Activated naive CD8-positive, alpha-beta T cell treated with anti-CD3 and anti-CD28 coated beads for 36 hours (primary cell): ENCODE results near the gene TNP1. TPM values are rescaled to one million over a fixed set of nuclear protein-coding genes. Genes with fewer than 3 reads are reported as not detected.

Experiments used
- DNase-seq: peaks from one replicate; pipeline ENCODE4 v3.0.0; 2021
- H3K27ac Mint-ChIP-seq: one replicate; pipeline ENCODE4 v1.8.0; 2022; ENCODE audit warnings: mild to moderate bottlenecking, moderate library complexity, mixed read lengths
- H3K27me3 Mint-ChIP-seq: one replicate; pipeline ENCODE4 v1.8.0; 2022; ENCODE audit warnings: mild to moderate bottlenecking, mixed read lengths
- H3K36me3 Mint-ChIP-seq: one replicate; pipeline ENCODE4 v1.8.0; 2021; ENCODE audit warnings: mild to moderate bottlenecking, mixed read lengths
- H3K4me1 Mint-ChIP-seq: one replicate; pipeline ENCODE4 v1.8.0; 2021; ENCODE audit warnings: mixed read lengths
- H3K4me3 Mint-ChIP-seq: one replicate; pipeline ENCODE4 v1.8.0; 2022; ENCODE audit warnings: mild to moderate bottlenecking, moderate library complexity, mixed read lengths
- H3K9me3 Mint-ChIP-seq: one replicate; pipeline ENCODE4 v1.8.0; 2022; ENCODE audit warnings: mixed read lengths
- total RNA-seq, 2 experiments: library from RNA; stranded (reverse); gene quantifications; one replicate each; pipeline ENCODE4 v1.2.3, GENCODE V29; 2021

Gene TNP1
- total RNA-seq, 2 experiments from 2014 or later: not detected

GRCh38 chr2:216863946-216864345, 4.1 kb upstream of the TNP1 start:
- peaks cover 13% of the 10 kb centered on the region for H3K4me1 Mint-ChIP-seq
- H3K27me3 Mint-ChIP-seq: no peaks in the 10 kb centered on the region
- no peak overlapping the region for H3K27ac Mint-ChIP-seq
- no peaks in the 10 kb centered on the region for H3K36me3 Mint-ChIP-seq
- DNase-seq: no peak
- no peak overlapping the region for H3K4me3 Mint-ChIP-seq
- no peaks in the 10 kb centered on the region for H3K9me3 Mint-ChIP-seq

GRCh38 chr2:216862628-216863398, 2.9 kb upstream of the TNP1 start:
- Mint-ChIP-seq H3K36me3 (no peaks in the 10 kb centered on the region), H3K9me3 (no peaks in the 10 kb centered on the region), H3K4me1 (peaks cover 23% of the 10 kb centered on the region), H3K27me3 (no peaks in the 10 kb centered on the region), H3K4me3 (no peak overlapping the region), H3K27ac (no peak overlapping the region)
- DNase-seq: no peak

DNA sequence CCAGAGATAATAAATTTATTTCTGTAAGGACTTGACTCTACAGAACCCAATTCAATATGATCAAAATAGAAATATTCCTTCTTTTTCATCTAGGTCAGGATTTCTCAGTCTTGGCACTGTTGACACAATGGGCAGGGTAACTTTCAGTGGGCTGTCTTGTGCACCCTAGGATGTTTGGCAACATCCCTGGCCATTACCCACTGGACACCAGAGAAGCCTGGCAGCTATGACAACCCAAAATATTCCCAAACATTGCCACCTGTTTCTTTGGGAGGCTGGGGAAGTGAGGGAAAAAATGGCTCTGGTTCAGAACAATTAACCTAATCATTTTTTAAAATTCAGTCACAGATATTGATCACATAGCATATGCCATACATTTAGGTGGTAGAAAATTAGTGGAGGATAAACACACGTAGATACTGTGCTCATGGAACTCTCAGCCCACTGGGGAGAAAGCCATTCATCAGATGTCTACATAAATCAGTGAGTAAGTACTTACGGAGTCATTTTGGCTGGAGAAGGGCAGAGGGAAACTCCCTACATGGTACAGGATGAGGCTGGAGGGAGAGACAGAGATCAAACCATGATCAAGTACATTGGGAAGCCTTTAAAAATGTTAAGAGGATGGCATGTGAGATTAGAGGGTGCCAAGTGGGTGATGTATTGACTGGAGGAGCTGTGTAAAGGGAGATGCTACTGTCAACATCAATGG, 718 bp upstream of the TNP1 start:
- no peak overlapping the region for H3K27ac Mint-ChIP-seq

DNA sequence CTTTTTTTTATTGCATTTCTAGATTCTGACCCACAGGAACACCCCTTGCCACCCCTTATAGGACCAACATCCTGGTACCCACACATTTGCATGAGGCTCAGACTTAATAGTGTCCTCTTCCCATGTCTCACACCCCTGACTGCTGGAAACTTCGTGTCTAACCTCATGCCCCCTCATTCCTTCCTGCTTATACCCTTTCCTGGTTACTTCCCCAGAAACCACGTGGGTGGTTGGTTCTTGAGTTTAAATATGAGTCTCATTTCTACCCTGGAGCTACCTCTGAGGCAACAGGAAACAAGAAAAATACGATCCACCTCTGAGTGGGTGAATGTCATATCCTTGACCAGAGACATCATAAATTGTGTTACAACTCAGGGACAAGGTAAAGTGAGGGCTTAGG, 1.6 kb downstream of the TNP1 start:
- H3K4me1 Mint-ChIP-seq: peaks cover 21% of the 10 kb centered on the region
- H3K9me3 Mint-ChIP-seq: no peaks in the 10 kb centered on the region
- no peak overlapping the region for H3K4me3 Mint-ChIP-seq
- DNase-seq: peak; percentile 32
- no peaks in the 10 kb centered on the region for H3K36me3 Mint-ChIP-seq
- H3K27me3 Mint-ChIP-seq: no peaks in the 10 kb centered on the region
- peak overlapping the region; percentile 71 for H3K27ac Mint-ChIP-seq

More for the DNA sequence above, 718 bp upstream of the TNP1 start:
- no peak for DNase-seq
- Mint-ChIP-seq H3K36me3 (no peaks in the 10 kb centered on the region), H3K4me3 (no peak overlapping the region), H3K27me3 (no peaks in the 10 kb centered on the region), H3K9me3 (no peaks in the 10 kb centered on the region), H3K4me1 (peaks cover 21% of the 10 kb centered on the region)

GRCh38 chr2:216857131-216857550, 2.7 kb downstream of the TNP1 start:
- no peaks in the 10 kb centered on the region for H3K9me3 Mint-ChIP-seq
- no peaks in the 10 kb centered on the region for H3K27me3 Mint-ChIP-seq
- DNase-seq: peak; percentile 18
- H3K27ac Mint-ChIP-seq: peak overlapping the region; percentile 22
- peaks cover 20% of the 10 kb centered on the region for H3K4me1 Mint-ChIP-seq
- H3K36me3 Mint-ChIP-seq: no peaks in the 10 kb centered on the region
- H3K4me3 Mint-ChIP-seq: no peak overlapping the region

DNA sequence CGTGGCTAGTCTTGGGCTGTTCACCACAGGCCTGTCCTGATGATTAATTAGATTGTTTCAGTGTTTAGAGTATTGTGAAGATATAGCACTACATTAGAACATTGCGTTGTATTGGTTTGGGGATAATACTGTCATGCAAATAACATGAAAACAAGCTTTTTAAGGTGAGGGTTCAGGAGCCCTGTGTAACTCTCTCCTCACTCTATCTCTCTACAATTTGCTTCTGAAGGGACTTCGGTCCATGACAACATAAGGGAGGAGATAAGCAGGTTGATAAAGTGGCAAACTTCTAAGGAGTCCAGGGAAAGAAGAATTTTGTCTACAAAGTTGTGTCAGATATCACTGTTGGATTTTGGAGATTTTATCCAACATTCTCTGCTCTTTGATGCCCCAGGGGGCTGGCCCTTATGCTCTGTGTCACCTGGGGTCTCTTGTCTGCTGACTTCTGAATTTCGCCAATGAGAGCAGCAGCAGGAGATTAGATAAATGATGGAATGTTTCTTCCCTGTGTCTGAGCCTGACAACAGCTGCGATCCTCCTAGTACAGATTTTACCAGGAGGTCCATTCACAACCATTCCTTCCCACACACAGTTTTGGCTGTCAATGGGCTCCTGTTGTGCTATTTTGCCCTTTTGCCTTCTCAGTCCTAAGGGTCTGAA, 3.3 kb downstream of the TNP1 start:
- no peaks in the 10 kb centered on the region for H3K36me3 Mint-ChIP-seq
- no peaks in the 10 kb centered on the region for H3K9me3 Mint-ChIP-seq
- no peak for DNase-seq
- H3K4me1 Mint-ChIP-seq: peaks cover 20% of the 10 kb centered on the region
- no peaks in the 10 kb centered on the region for H3K27me3 Mint-ChIP-seq
- H3K27ac Mint-ChIP-seq: no peak overlapping the region
- no peak overlapping the region for H3K4me3 Mint-ChIP-seq

DNA sequence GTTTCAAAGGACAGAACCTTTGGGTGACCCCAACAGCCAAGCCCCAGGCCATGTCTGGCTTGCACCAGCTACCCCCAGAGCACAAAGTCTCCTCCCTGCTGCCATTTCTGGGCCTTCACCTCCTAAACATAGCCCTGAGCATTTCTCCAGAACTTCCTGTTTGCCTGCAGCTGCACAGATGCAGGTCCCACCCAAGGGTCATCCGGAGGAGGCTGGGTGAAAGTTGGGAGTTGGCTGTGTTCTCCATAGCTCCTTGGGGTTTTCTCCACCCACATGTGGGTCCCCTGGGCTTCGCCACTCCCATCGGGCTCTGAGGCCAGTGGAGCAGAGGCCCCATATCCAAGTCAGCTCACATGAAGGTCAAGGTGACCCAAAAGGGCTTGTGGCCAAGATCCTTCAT, 4.3 kb downstream of the TNP1 start:
- H3K4me1 Mint-ChIP-seq: peaks cover 23% of the 10 kb centered on the region
- H3K36me3 Mint-ChIP-seq: no peaks in the 10 kb centered on the region
- no peak overlapping the region for H3K27ac Mint-ChIP-seq
- DNase-seq: no peak
- no peak overlapping the region for H3K4me3 Mint-ChIP-seq
- H3K9me3 Mint-ChIP-seq: no peaks in the 10 kb centered on the region
- no peaks in the 10 kb centered on the region for H3K27me3 Mint-ChIP-seq

DNA sequence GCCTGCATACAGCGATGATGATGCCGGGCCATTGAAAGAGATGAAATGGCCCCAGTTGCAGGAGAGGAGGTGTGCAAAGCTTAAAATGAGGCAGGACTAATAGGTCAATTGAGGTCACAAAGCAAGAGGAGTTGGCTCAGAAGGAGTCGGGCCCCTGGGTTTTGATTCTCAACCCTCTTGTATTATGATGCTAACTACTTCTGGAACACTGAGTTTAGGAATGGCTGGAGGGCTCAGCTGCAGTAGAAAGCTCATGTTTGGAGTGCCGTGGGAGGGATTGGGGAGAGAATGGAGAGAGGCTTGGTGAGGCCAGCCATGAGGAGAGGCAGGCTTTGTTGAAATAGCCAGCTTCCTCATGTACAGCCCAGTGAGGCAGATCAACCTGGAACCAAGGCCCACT, 4.8 kb downstream of the TNP1 start:
- no peak for DNase-seq
- H3K9me3 Mint-ChIP-seq: no peaks in the 10 kb centered on the region
- peaks cover 25% of the 10 kb centered on the region for H3K4me1 Mint-ChIP-seq
- H3K4me3 Mint-ChIP-seq: no peak overlapping the region
- no peaks in the 10 kb centered on the region for H3K36me3 Mint-ChIP-seq
- H3K27me3 Mint-ChIP-seq: no peaks in the 10 kb centered on the region
- H3K27ac Mint-ChIP-seq: no peak overlapping the region

DNA sequence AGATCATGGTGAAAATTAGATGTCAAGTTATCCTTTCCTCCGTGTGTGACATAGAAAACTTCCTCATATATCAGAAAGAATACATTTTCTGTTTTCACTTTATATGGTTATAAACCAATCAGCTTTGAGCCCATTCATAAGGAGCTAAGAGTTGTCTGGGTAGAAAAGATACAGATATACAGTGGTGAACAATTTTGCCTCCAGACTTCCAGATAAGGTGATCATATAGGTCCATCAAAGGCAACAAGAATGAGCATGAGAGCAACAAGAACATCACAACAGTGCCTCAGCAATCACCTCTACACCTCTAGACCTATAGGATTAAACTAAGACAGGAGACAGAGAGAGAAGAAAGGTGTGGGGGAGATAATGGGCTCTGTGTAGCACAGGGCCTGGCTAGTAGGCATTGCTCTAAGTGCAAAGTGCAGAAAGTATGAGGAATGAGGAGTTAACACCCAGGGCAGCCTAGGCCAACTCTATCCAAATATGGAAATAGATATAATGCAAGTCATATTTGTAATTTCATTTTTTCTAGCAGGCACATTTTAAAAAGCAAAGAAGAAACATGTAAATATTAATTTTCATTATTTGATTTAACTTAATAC, 8.3 kb downstream of the TNP1 start:
- Mint-ChIP-seq H3K4me1 (peaks cover 8% of the 10 kb centered on the region), H3K36me3 (no peaks in the 10 kb centered on the region), H3K4me3 (no peak overlapping the region), H3K27ac (no peak overlapping the region), H3K27me3 (no peaks in the 10 kb centered on the region), H3K9me3 (no peaks in the 10 kb centered on the region)
- no peak for DNase-seq

DNA sequence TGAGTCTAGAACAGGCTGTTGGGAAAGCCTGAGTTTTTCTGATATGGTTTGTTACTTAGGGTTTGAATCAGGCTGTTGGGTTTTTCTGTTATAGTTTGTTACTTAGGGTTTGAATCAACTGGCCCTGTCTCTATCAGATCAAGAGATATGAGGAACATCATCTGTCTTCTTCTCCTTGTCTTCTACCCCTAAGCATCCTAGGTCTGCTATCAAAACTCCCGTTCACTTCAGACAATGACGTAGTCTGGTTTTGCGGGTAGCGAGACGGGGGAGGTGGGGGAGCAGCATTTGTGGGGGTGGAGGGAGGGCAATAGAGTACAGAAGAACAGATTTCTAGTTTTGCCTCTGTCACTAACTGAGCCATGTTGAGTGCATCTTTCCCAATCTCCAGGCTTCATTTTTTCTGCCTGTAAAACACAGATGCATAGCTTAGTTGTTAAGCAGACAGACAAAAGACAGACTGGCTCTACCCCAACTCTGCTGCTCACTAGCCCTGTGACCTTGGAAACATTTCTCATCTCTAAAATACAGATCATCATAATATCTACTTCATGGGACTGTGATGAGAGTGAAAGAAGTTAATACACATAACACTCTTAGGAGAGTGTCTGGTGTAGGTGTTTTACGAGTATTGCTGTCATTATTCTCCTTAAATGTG, 9.1 kb downstream of the TNP1 start:
- H3K27ac Mint-ChIP-seq: peak overlapping the region; percentile 36
- no peaks in the 10 kb centered on the region for H3K36me3 Mint-ChIP-seq
- no peaks in the 10 kb centered on the region for H3K9me3 Mint-ChIP-seq

GRCh38 chr2:216849987-216850386, 9.9 kb downstream of the TNP1 start:
- peaks cover 8% of the 10 kb centered on the region for H3K4me1 Mint-ChIP-seq
- no peaks in the 10 kb centered on the region for H3K27me3 Mint-ChIP-seq
- H3K4me3 Mint-ChIP-seq: no peak overlapping the region
- H3K9me3 Mint-ChIP-seq: no peaks in the 10 kb centered on the region
- DNase-seq: peak; percentile 33
- no peaks in the 10 kb centered on the region for H3K36me3 Mint-ChIP-seq
- H3K27ac Mint-ChIP-seq: peak overlapping the region; percentile 36

More for the DNA sequence above, 9.1 kb downstream of the TNP1 start:
- H3K4me3 Mint-ChIP-seq: no peak overlapping the region
- no peak for DNase-seq
- H3K4me1 Mint-ChIP-seq: peaks cover 8% of the 10 kb centered on the region
- H3K27me3 Mint-ChIP-seq: no peaks in the 10 kb centered on the region

DNA sequence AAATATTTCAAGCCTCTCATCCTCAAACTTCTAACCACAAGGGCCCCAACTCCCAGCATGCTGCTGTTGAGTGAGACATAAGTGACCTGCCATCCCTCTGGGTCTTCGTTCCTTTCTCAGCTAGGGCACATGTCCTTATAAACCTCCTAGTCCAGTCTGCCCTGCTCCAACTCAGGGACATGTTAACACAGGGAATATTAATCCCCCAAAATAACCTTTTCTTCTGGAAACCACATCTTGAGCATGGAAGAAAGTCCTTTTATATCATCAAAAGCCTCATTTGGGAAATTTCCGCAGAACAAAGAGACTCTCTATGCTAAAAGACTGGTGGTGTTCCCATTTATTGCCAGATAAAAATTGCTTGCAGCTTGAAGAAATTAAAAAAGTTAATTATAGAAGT, 14.4 kb downstream of the TNP1 start:
- H3K9me3 Mint-ChIP-seq: no peaks in the 10 kb centered on the region
- no peaks in the 10 kb centered on the region for H3K36me3 Mint-ChIP-seq
- peaks cover 1% of the 10 kb centered on the region for H3K27me3 Mint-ChIP-seq
- no peak overlapping the region for H3K4me3 Mint-ChIP-seq
- H3K27ac Mint-ChIP-seq: no peak overlapping the region
- DNase-seq: no peak
- peaks cover 5% of the 10 kb centered on the region for H3K4me1 Mint-ChIP-seq

DNA sequence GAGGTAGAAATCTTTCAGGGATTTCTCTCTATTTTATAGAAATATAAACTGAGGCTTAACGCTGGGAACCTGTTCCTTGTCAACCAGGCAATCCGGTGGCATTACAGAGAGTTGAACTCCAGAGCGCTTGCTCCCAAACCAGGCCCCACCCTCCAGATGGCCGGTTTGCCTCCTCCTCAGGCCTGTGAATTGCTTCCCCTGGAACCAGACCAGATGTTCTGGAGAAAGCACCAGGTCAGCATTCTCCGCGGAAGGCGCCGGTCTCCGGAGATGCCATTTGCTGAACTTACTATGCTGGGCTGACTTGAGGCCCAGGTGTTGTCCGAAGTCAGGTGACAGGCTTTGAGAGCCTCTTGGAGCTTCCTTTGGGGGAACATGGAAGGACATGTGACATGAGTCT, 17.2 kb downstream of the TNP1 start:
- Mint-ChIP-seq H3K4me1 (no peaks in the 10 kb centered on the region), H3K27me3 (peaks cover 8% of the 10 kb centered on the region), H3K9me3 (no peaks in the 10 kb centered on the region), H3K36me3 (no peaks in the 10 kb centered on the region), H3K27ac (no peak overlapping the region), H3K4me3 (no peak overlapping the region)
- DNase-seq: no peak

- H3K9me3 Mint-ChIP-seq: no peaks in the 10 kb centered on the region
- no peak for DNase-seq
- H3K4me1 Mint-ChIP-seq: no peaks in the 10 kb centered on the region
- H3K27me3 Mint-ChIP-seq: peaks cover 11% of the 10 kb centered on the region
- no peak overlapping the region for H3K4me3 Mint-ChIP-seq
- H3K36me3 Mint-ChIP-seq: no peaks in the 10 kb centered on the region
- H3K27ac Mint-ChIP-seq: no peak overlapping the region
Observed at GRCh38 chr2:216839688-216840087, 20.2 kb downstream of the TNP1 start.

DNA sequence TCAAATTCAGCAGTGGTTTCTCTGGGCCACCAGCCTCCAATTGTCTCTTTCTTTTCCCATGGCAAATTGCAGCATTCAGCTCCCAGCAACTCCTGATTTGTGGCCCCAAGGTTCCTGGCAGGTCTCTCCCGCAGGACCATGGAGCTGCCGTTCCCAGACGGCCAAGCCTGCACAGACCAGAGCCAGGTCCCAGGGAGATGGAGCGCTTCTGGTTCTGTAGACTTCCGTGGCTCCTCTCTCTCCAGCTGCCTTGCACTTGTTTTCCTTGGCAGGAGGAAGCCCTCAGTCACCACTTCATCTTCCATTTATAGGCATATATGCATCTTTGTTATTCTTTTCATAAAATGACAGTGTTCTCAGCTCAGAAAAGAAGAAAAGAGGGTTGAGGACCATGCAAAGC, 21.7 kb downstream of the TNP1 start:
- H3K27me3 Mint-ChIP-seq: peaks cover 11% of the 10 kb centered on the region
- H3K9me3 Mint-ChIP-seq: no peaks in the 10 kb centered on the region
- H3K36me3 Mint-ChIP-seq: no peaks in the 10 kb centered on the region
- H3K4me1 Mint-ChIP-seq: no peaks in the 10 kb centered on the region
- H3K27ac Mint-ChIP-seq: no peak overlapping the region
- no peak for DNase-seq
- H3K4me3 Mint-ChIP-seq: no peak overlapping the region
